Measurements from ENCODE around the gene SCN11A. TPM values are rescaled to one million over a fixed set of nuclear protein-coding genes. Genes with fewer than 3 reads are reported as not detected.

Gene SCN11A
- polyA plus RNA-seq, 1 experiment: 0.05 TPM

DNA sequence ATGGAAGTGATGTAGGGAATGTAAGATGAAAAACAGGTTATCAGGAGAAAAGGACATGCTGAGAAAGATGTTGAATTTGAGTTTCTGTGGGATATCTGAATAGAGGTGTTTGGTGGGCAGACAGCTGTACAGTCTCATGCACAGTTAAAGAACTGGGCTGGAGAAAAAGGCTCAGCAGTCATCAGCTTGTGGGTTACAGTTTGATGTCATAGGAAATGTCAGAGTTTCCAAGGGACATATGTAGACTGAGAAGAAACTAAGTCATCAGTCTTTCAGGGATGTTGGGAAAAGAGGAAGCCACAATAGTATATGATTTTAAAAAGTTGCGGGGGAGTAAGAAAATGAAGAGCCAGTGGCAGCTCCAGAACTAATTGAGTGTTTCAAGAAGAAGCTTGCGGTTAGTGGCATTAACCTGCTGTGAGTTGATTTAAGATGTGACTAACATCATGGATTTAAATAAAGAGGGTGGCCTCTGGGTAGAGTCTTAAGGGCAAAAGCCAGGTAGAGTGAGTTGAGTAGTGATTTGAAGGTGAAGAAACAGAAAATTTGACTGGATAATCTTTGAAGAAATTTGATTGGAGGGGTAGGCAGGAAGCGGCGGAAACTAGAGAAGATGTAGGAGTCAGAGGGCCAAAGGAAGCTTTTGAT lies 31.0 kb upstream of the SCN11A start:
- POLR2A ChIA-PET: no interaction called here
- H3K4me3 ChIP-seq (ENCODE audit: low read depth, low read length): no peak overlapping the region
- H3K27ac ChIP-seq (ENCODE audit: low read depth, low read length): no peak overlapping the region
- CTCF ChIA-PET: interaction anchor here (0.6 to 1.5 kb wide), 2 partner anchors 18 to 205 kb away, joined by 3 to 4 read pairs; no protein-coding TSS in a partner anchor
- H3K9me3 ChIP-seq (ENCODE audit: control insufficient read depth, insufficient read depth, low read length): no peaks in the 10 kb centered on the region
- no peaks in the 10 kb centered on the region for H3K27me3 ChIP-seq (ENCODE audit: control insufficient read depth, insufficient read depth, low read length)
- DNase-seq (ENCODE audit: low read depth, low spot score): no peak
- TF ChIP-seq, protein P1, sequence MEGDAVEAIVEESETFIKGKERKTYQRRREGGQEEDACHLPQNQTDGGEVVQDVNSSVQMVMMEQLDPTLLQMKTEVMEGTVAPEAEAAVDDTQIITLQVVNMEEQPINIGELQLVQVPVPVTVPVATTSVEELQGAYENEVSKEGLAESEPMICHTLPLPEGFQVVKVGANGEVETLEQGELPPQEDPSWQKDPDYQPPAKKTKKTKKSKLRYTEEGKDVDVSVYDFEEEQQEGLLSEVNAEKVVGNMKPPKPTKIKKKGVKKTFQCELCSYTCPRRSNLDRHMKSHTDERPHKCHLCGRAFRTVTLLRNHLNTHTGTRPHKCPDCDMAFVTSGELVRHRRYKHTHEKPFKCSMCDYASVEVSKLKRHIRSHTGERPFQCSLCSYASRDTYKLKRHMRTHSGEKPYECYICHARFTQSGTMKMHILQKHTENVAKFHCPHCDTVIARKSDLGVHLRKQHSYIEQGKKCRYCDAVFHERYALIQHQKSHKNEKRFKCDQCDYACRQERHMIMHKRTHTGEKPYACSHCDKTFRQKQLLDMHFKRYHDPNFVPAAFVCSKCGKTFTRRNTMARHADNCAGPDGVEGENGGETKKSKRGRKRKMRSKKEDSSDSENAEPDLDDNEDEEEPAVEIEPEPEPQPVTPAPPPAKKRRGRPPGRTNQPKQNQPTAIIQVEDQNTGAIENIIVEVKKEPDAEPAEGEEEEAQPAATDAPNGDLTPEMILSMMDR (IDR thresholded peaks at IDR 0.05; ENCODE audit: low read depth, low read length): no peak

DNA sequence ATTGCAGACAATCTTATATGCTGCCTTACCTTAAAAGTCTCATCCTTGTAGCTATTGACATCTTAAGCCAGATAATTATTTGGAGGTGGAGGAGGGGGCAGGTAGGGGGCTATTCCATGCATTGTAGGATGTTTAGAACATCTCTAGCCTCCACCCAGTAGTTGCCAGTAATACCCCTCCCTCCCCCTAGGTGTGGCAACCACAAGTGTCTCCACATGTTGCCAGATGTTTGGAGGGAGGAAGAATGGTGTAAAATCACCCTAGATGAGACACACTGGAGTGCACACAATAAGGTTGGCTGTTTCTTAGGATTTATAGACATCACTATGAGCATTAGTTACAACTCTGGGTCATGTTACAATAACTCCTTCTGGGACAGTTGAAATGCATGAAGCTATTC lies 28.3 kb upstream of the SCN11A start:
- TF ChIP-seq, protein P1 (IDR thresholded peaks at IDR 0.05; ENCODE audit: low read depth, low read length): no peak
- Histone ChIP-seq H3K27ac (ENCODE audit: low read depth, low read length) (no peak overlapping the region), H3K9me3 (ENCODE audit: control insufficient read depth, insufficient read depth, low read length) (no peaks in the 10 kb centered on the region), H3K4me3 (ENCODE audit: low read depth, low read length) (no peak overlapping the region), H3K27me3 (ENCODE audit: control insufficient read depth, insufficient read depth, low read length) (no peaks in the 10 kb centered on the region)
- CTCF ChIA-PET: interaction anchor here (1.0 to 1.8 kb wide), 6 partner anchors 14 to 213 kb away, joined by 3 to 7 read pairs (median 6); no protein-coding TSS in a partner anchor
- DNase-seq (ENCODE audit: low read depth, low spot score): no peak
- POLR2A ChIA-PET: no interaction called here

DNA sequence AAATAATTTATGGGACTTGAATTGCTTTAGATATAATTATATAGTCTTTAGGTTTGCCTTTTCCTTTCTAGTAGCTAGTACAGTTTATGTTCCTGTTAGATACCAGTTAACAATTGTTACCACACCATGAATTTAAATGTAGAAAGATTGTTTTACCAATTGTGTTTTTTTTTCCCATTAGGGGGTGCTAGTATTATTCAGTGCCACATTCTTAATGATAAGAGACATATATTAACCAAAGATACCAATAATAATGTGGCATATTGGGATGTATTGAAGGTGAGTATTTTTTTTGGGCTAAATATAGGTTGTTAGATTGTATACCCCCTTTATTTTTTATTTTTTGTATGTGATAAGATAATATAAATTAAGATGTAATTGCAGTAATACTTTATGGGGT lies 27.8 kb upstream of the SCN11A start:
- no peak for DNase-seq (ENCODE audit: low read depth, low spot score)
- H3K27me3 ChIP-seq (ENCODE audit: control insufficient read depth, insufficient read depth, low read length): no peaks in the 10 kb centered on the region
- TF ChIP-seq, protein P1 (IDR thresholded peaks at IDR 0.05; ENCODE audit: low read depth, low read length): no peak
- CTCF ChIA-PET: interaction anchor here (1.0 to 1.8 kb wide), 4 partner anchors 14 to 213 kb away, joined by 3 to 7 read pairs (median 5); no protein-coding TSS in a partner anchor
- no peak overlapping the region for H3K4me3 ChIP-seq (ENCODE audit: low read depth, low read length)
- POLR2A ChIA-PET: interaction anchor here (0.6 kb wide), 1 partner anchor 12 kb away, joined by 4 read pairs; no protein-coding TSS in a partner anchor
- no peak overlapping the region for H3K27ac ChIP-seq (ENCODE audit: low read depth, low read length)
- no peaks in the 10 kb centered on the region for H3K9me3 ChIP-seq (ENCODE audit: control insufficient read depth, insufficient read depth, low read length)

DNA sequence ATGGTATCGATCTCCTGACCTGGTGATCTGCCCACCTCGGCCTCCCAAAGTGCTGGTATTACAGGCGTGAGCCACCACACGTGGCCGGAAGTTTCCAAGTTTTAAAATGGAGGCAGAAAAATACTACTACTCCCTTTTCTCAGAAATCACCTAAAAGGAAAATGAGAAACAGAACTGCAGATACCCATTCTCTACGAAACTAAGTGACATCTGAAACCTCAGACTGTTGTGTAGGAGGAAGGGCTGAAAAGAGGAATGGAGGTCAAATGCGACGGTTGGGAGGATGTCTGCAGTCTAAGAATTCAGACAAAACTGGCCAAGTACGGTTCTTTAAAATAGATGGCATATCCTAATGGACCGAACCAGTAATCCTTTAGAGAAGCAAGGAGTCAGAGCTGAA lies 24.2 kb upstream of the SCN11A start:
- Histone ChIP-seq H3K4me3 (ENCODE audit: low read depth, low read length) (no peak overlapping the region), H3K27me3 (ENCODE audit: control insufficient read depth, insufficient read depth, low read length) (no peaks in the 10 kb centered on the region), H3K9me3 (ENCODE audit: control insufficient read depth, insufficient read depth, low read length) (no peaks in the 10 kb centered on the region), H3K27ac (ENCODE audit: low read depth, low read length) (no peak overlapping the region)
- ChIA-PET POLR2A (no interaction called here), CTCF (no interaction called here)
- no peak for DNase-seq (ENCODE audit: low read depth, low spot score)
- TF ChIP-seq, protein P1 (IDR thresholded peaks at IDR 0.05; ENCODE audit: low read depth, low read length): no peak

DNA sequence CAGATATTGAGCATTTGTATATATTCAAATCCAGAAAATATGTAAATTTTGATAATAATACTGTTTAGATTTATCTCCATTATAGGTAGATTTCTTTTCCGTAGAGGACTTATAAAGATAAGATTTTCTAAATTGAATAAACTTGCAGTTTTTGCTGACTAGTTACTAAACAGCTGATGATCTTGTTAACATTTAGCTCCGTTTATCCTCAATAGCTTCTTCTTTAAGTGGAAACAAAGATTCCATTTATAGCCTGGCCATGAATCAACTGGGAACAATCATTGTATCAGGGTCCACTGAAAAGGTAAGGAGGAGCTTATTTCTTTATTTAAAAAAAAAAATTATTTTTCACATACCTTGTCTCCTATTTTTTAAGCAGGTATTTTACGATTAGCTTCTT lies 16.8 kb upstream of the SCN11A start:
- Histone ChIP-seq H3K27ac (ENCODE audit: low read depth, low read length) (no peak overlapping the region), H3K4me3 (ENCODE audit: low read depth, low read length) (no peak overlapping the region), H3K9me3 (ENCODE audit: control insufficient read depth, insufficient read depth, low read length) (no peaks in the 10 kb centered on the region), H3K27me3 (ENCODE audit: control insufficient read depth, insufficient read depth, low read length) (no peaks in the 10 kb centered on the region)
- DNase-seq (ENCODE audit: low read depth, low spot score): no peak
- TF ChIP-seq, protein P1 (IDR thresholded peaks at IDR 0.05; ENCODE audit: low read depth, low read length): no peak
- POLR2A ChIA-PET: no interaction called here
- CTCF ChIA-PET: interaction anchor here (0.8 to 1.4 kb wide), 4 partner anchors 38 to 547 kb away, joined by 3 to 5 read pairs (median 3); no protein-coding TSS in a partner anchor

Measured in AG04450 (cell line).